Measurements from ENCODE around the gene KLRC3.
A peak's percentile ranks its signal among the peaks of the same experiment; 100 is the strongest.
"Not testable (repeated sequence)": the region's sequence is repeated elsewhere in the genome, so short reads cannot be mapped to it uniquely, and the experiment has no call there.

KLRC3 gene

GRCh38 chr12:10369557-10370415 lies 50.6 kb downstream of the KLRC3 start:
- no peak for FAIRE-seq
- no peak for DNase-seq (ENCODE audit: low spot score)

- no peak for FAIRE-seq
Measured at GRCh38 chr12:10368206-10369171, 51.9 kb downstream of the KLRC3 start.

GRCh38 chr12:10367714-10368113 lies 52.7 kb downstream of the KLRC3 start:
- not testable (repeated sequence) for DNase-seq (ENCODE audit: low spot score); FAIRE-seq

More at GRCh38 chr12:10368206-10369171, 51.9 kb downstream of the KLRC3 start:
- no peak for DNase-seq (ENCODE audit: low spot score)

GRCh38 chr12:10366875-10367274 lies 53.5 kb downstream of the KLRC3 start:
- FAIRE-seq: no peak
- no peak for DNase-seq (ENCODE audit: low spot score)

GRCh38 chr12:10365696-10366405 lies 54.5 kb downstream of the KLRC3 start:
- FAIRE-seq: no peak

GRCh38 chr12:10364815-10365622 lies 55.4 kb downstream of the KLRC3 start:
- FAIRE-seq: no peak
- DNase-seq (ENCODE audit: low spot score): peak; percentile 72

More at GRCh38 chr12:10365696-10366405, 54.5 kb downstream of the KLRC3 start:
- DNase-seq (ENCODE audit: low spot score): no peak

GRCh38 chr12:10363914-10364814 lies 56.2 kb downstream of the KLRC3 start:
- no peak for FAIRE-seq
- peak; percentile 49 for DNase-seq (ENCODE audit: low spot score)

- DNase-seq (ENCODE audit: low spot score) (no peak), FAIRE-seq (no peak)
Measured at GRCh38 chr12:10363658-10363913, 56.8 kb downstream of the KLRC3 start.

- peak; percentile 29 for FAIRE-seq
- DNase-seq (ENCODE audit: low spot score): peak; percentile 48
Measured at GRCh38 chr12:10362828-10363657, 57.4 kb downstream of the KLRC3 start.

- DNase-seq (ENCODE audit: low spot score) (no peak), FAIRE-seq (no peak)
Measured at GRCh38 chr12:10362325-10362724, 58.1 kb downstream of the KLRC3 start.

All from RCC 7860 (cell line).